ENCODE results near the gene PSMD13.

GRCh38 chr11:294780-295179 is 58.0 kb downstream of the PSMD13 start:
- TF ChIP-seq CTCF (IDR thresholded peaks at IDR 0.05) (no peak), POLR2A (IDR thresholded peaks at IDR 0.05) (no peak), POLR2AphosphoS5 (IDR thresholded peaks at IDR 0.05; ENCODE audit: insufficient read depth in 1 of 2, low read depth in 1 of 2) (no peak)

Data from vagina (tissue), 2 donors.